PFSK-1 (cell line): ENCODE data around the gene MFSD8.

ENCODE experiments used
- TAF1 ChIP-seq: IDR thresholded peaks from 2 replicates; pipeline ENCODE4 v1.6.1; 2012; ENCODE audit warnings: low read length, control low read depth, borderline replicate concordance; ENCODE audit not compliant: insufficient read depth
- TF ChIP-seq, protein P1 (sequence below), 2 experiments: IDR thresholded peaks; 2 replicates each; pipeline versions ENCODE4 v1.6.1 to v1.8.0; 2011 to 2012; ENCODE audit warnings: low read depth in 2 of 2, low read length in 2 of 2, control low read depth in 1 of 2, inconsistent platforms in 1 of 2, mild to moderate bottlenecking in 1 of 2, moderate library complexity in 1 of 2; ENCODE audit not compliant: insufficient read depth in 1 of 2

DNA sequence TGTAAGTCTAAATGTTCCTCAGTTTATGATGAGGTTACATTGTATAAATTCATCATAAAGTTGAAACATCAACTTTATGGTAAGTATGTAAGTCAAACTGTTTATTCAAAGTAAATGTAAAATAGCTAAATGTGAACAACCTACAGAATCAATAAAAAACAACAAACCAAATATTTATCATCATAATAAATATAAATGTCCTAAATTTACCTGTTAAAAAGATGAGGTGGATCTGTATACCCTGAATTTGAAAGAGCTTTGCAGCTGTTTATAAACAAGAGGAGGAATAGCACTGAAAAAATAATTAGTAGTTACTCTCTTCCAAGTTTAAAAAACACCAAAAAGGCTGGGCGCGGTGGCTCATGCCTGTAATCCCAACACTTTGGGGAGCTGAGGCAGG, 14.0 kb upstream of the MFSD8 start:
- TF ChIP-seq TAF1: no peak
- TF ChIP-seq, protein P1, sequence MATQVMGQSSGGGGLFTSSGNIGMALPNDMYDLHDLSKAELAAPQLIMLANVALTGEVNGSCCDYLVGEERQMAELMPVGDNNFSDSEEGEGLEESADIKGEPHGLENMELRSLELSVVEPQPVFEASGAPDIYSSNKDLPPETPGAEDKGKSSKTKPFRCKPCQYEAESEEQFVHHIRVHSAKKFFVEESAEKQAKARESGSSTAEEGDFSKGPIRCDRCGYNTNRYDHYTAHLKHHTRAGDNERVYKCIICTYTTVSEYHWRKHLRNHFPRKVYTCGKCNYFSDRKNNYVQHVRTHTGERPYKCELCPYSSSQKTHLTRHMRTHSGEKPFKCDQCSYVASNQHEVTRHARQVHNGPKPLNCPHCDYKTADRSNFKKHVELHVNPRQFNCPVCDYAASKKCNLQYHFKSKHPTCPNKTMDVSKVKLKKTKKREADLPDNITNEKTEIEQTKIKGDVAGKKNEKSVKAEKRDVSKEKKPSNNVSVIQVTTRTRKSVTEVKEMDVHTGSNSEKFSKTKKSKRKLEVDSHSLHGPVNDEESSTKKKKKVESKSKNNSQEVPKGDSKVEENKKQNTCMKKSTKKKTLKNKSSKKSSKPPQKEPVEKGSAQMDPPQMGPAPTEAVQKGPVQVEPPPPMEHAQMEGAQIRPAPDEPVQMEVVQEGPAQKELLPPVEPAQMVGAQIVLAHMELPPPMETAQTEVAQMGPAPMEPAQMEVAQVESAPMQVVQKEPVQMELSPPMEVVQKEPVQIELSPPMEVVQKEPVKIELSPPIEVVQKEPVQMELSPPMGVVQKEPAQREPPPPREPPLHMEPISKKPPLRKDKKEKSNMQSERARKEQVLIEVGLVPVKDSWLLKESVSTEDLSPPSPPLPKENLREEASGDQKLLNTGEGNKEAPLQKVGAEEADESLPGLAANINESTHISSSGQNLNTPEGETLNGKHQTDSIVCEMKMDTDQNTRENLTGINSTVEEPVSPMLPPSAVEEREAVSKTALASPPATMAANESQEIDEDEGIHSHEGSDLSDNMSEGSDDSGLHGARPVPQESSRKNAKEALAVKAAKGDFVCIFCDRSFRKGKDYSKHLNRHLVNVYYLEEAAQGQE (IDR thresholded peaks at IDR 0.05; ENCODE audit: insufficient read depth in 1 of 2, low read depth in 2 of 2, low read length in 2 of 2): no peak
